OCI-LY3 (cell line): ENCODE measurements around the gene TMEM8B.

Source experiments
- EZH2phosphoT487 ChIP-seq: fragments of 200-600 bp; shearing (Covaris generic); IDR thresholded peaks from 2 replicates; pipeline ENCODE4 v1.6.1; 2018; ENCODE audit warnings: antibody characterized with exemption, mixed run types, low read depth
- TF ChIP-seq, protein P1 (sequence below): fragments of 200-600, 300-600 bp; sonication (generic); IDR thresholded peaks from 2 replicates; pipeline ENCODE4 v1.5.1; 2014; ENCODE audit warnings: antibody characterized with exemption, low read length, low read depth

DNA sequence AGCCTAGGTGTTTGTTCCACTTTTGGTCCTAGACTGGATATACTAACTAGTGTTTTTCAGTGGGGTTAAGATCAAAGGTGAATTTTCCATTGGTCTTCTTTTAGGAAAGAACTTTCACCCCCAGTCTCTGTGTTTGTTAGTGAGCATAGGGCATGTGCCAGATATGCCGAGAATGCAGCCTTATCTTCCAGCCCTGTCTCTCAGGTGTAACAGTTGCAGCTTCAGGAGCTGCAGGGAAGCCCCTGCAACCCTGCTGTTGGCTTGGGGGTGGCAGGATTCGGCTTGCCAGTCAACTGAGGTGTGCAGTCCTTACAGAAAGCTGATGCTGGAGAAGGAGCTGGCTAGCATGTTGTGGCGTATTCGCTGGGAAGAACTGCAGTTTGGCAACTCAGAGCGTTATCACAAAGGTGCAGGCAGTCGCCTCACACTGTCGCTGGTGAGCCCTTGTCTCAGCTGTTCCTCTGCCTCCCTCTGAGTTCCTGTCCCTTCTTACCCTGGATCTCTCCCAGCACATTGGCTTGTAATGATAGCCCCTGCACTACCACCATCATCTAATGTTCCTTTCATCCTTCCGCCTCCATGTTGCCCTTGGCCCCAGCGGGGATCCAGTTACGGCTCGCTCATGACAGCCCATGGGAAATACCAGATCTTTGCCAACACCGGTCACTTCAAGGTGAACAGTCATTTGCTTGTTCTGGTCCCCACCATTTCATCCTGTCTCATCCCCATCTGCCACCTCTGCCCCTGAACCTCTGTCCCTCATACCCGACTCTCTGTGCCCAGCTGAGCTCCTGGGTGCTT, 27.5 kb upstream of the TMEM8B start:
- TF ChIP-seq, protein P1, sequence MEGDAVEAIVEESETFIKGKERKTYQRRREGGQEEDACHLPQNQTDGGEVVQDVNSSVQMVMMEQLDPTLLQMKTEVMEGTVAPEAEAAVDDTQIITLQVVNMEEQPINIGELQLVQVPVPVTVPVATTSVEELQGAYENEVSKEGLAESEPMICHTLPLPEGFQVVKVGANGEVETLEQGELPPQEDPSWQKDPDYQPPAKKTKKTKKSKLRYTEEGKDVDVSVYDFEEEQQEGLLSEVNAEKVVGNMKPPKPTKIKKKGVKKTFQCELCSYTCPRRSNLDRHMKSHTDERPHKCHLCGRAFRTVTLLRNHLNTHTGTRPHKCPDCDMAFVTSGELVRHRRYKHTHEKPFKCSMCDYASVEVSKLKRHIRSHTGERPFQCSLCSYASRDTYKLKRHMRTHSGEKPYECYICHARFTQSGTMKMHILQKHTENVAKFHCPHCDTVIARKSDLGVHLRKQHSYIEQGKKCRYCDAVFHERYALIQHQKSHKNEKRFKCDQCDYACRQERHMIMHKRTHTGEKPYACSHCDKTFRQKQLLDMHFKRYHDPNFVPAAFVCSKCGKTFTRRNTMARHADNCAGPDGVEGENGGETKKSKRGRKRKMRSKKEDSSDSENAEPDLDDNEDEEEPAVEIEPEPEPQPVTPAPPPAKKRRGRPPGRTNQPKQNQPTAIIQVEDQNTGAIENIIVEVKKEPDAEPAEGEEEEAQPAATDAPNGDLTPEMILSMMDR: no peak
- no peak for TF ChIP-seq EZH2phosphoT487
